GM18861 (cell line): Measurements from ENCODE around the gene MOB3B.

ENCODE experiments used
- ATAC-seq: cut with Tn5 transposase; IDR thresholded peaks from one replicate; pipeline ENCODE4 v1.9.1; 2021; ENCODE audit not compliant: unreplicated experiment

MOB3B gene

GRCh38 chr9:27297050-27297449, 232.6 kb downstream of the MOB3B start, which contains the start of gene EQTN:
EQTN (minus strand) TSS chr9:27297150; CDS start chr9:27297055, 95 bp downstream.
- ATAC-seq, result no peak

- no peak for ATAC-seq
Measured at GRCh38 chr9:27293996-27294395, 235.6 kb downstream of the MOB3B start.

- ATAC-seq, result no peak
Measured at GRCh38 chr9:27292659-27293405, 236.8 kb downstream of the MOB3B start.

- ATAC-seq, result no peak
Measured at GRCh38 chr9:27291292-27291691, 238.3 kb downstream of the MOB3B start.

DNA sequence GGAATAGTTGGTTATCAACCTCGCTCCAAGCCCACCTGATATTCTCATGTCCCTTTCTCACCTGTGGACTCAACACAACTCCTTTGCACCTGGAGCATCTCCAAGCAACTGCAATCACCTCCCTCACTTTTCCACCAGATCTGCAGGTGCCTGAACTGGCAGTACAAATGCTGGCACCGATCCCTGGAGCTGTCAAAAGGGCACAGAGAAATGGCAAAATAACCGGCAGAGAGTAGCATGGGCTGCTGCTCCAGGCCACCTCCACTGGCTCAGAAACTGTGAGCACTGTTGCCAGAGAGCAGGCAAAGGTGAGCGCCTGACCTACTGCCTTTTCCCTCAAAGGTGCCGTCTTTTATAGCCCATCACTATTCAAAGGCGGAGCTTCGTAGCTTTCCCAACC, 247.3 kb downstream of the MOB3B start:
- ATAC-seq, result no peak

DNA sequence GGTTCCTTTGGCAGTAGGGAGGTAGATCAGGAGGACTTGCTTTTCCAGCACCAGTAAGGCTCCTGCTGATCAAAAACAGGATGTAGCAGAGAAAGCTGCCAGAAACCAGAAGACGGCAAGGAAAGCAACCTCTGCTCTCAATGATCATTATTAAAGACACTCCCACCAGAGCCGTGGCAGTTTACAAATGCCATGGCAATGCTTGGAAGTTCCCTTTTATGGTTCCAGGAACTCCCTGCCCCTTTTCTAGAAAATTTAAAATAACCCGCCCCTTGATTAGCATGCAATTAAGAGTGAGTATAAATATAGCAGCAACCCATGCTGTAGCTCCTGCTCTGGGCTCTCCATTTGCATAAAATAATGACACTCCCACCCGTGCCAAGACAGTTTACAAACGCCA, 248.8 kb downstream of the MOB3B start:
- ATAC-seq, result no peak

GRCh38 chr9:27280249-27280648, 249.4 kb downstream of the MOB3B start:
- ATAC-seq, result no peak

GRCh38 chr9:27279611-27280010, 250.0 kb downstream of the MOB3B start:
- ATAC-seq, result no peak

GRCh38 chr9:27278374-27278773, 251.2 kb downstream of the MOB3B start:
- no peak for ATAC-seq

DNA sequence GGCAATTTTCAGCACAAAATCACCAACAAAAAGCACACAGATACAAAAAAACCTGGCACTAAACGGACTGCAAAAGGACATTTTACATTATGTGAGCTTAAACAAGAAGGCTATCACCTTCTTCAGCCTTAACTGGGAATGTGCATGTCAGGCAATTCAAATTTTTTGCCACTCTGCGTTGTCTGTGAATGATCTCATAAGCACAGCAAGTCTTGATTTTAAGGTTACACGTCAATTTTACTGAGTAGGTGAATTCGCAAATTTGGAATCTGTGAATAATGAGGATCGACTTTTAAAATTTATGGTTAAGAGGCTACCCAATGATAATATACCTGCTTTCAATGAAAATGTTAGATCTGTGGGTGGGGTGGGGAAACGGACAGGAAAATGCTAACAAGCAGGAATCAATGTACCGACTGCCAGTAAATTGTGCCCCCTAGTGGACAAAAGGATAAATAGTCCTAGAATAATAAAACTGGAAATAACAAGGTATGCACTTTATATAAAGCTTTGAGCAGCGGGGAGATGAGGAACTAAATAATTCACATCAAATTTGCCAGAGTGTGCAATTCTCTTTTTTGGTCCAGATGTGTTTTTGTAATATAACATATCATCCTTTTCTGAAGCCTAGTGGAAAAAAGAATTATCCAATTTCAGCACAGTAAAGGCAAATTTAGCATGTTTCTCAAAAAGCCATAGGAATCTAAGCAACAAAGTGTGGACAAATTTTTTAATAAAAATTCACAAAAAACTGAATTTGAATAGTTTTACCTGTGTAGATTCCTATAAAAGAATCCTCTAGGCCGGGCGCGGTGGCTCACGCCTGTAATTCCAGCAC, 253.2 kb downstream of the MOB3B start:
- ATAC-seq, result peak; percentile 62
